Left ventricle myocardium inferior (tissue), 1 donor: ENCODE measurements around the gene TMEM209. TPM values are rescaled to one million over a fixed set of nuclear protein-coding genes. Genes with fewer than 3 reads are reported as not detected.
"Not testable (repeated sequence)": the region's sequence is repeated elsewhere in the genome, so short reads cannot be mapped to it uniquely, and the experiment has no call there.

Experiments used
- DNase-seq: peaks from one replicate; pipeline ENCODE4 v3.0.0-alpha.2; 2020
- H3K27ac ChIP-seq: fragments of 200-600 bp; replicated peaks from 2 replicates; pipeline ENCODE4 v1.8.0; 2021
- H3K27me3 ChIP-seq: fragments of 200-600 bp; 2 replicates; pipeline ENCODE4 v1.8.0; 2021; ENCODE audit warnings: low read depth
- H3K36me3 ChIP-seq: fragments of 200-600 bp; 2 replicates; pipeline ENCODE4 v1.8.0; 2021
- H3K4me1 ChIP-seq: fragments of 200-600 bp; 2 replicates; pipeline ENCODE4 v1.8.0; 2021
- H3K4me3 ChIP-seq: fragments of 200-600 bp; 2 replicates; pipeline ENCODE4 v1.8.0; 2021; ENCODE audit warnings: mild to moderate bottlenecking, moderate library complexity
- H3K9me3 ChIP-seq: fragments of 200-600 bp; replicated peaks from 2 replicates; pipeline ENCODE4 v1.8.0; 2021
- intact Hi-C: fragments of 100-400 bp; cut with micrococcal nuclease; formaldehyde crosslinking; loops from one replicate; pipeline ENCODE4 v1.11.0; 2022
- total RNA-seq: library from RNA; stranded (reverse); fragmentation: NEBNext Ultra II Directional; extraction: Animal tissue kit (Norgen Biotek cat#: 25700); gene quantifications from one replicate; pipeline ENCODE4 v1.2.1, GENCODE V29; 2021
- TF ChIP-seq, protein P1 (sequence below): fragments of 200-600 bp; IDR thresholded peaks from 2 replicates; pipeline ENCODE4 v1.8.0; 2021; ENCODE audit warnings: antibody characterized with exemption, mild to moderate bottlenecking, borderline replicate concordance
- donor health status: DM: no; HTN: yes; CAD: no; lungs with severe emphysema.

Gene TMEM209
- total RNA-seq, 1 donor from 2014 or later: 9.9 TPM

DNA sequence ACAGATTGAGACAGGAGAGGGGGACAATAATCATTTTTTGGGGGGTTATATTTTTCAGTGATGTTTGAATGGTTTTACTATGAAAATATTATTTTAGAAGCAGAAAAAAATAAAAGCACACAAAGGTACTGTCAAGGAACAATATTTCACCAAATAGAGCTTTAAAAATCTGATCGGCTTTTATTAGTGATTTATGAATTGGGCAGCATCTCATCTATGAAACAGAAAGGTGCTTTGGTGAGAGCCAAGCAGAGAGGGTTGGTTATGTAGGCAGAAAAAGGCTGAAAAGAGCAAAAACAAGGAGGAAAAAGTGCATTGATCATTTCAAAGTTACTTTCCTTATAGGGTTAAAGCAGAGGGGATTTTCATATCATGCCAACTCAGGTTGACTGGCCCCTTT is 35.0 kb upstream of the TMEM209 start:
- Histone ChIP-seq H3K27me3 (no peaks in the 10 kb centered on the region), H3K9me3 (no peaks in the 10 kb centered on the region), H3K4me3 (no peak overlapping the region), H3K36me3 (no peaks in the 10 kb centered on the region), H3K27ac (no peak overlapping the region), H3K4me1 (no peaks in the 10 kb centered on the region)
- intact Hi-C loops: no loop called here
- TF ChIP-seq, protein P1, sequence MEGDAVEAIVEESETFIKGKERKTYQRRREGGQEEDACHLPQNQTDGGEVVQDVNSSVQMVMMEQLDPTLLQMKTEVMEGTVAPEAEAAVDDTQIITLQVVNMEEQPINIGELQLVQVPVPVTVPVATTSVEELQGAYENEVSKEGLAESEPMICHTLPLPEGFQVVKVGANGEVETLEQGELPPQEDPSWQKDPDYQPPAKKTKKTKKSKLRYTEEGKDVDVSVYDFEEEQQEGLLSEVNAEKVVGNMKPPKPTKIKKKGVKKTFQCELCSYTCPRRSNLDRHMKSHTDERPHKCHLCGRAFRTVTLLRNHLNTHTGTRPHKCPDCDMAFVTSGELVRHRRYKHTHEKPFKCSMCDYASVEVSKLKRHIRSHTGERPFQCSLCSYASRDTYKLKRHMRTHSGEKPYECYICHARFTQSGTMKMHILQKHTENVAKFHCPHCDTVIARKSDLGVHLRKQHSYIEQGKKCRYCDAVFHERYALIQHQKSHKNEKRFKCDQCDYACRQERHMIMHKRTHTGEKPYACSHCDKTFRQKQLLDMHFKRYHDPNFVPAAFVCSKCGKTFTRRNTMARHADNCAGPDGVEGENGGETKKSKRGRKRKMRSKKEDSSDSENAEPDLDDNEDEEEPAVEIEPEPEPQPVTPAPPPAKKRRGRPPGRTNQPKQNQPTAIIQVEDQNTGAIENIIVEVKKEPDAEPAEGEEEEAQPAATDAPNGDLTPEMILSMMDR: no peak
- no peak for DNase-seq

DNA sequence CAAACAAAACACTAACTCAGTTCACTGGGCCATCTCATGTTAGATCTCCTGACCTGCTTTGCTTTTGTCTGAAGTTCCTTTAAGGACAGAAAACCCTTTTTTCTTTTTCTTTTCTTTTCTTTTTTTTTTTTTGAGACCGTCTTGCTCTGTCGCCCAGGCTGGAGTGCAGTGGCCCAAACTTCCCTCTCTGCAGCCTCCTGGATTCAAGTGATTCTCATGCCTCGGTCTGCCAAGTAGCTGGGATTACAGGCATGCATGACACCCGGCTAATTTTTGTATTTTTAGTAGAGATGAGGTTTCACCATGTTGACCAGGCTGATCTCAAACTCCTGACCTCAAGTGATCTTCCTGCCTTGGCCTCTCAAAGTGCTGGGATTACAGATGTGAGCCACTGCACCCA is 31.2 kb upstream of the TMEM209 start:
- H3K9me3 ChIP-seq, H3K36me3 ChIP-seq, H3K4me3 ChIP-seq, DNase-seq, H3K4me1 ChIP-seq, H3K27me3 ChIP-seq, H3K27ac ChIP-seq, intact Hi-C loops: not testable (repeated sequence)

DNA sequence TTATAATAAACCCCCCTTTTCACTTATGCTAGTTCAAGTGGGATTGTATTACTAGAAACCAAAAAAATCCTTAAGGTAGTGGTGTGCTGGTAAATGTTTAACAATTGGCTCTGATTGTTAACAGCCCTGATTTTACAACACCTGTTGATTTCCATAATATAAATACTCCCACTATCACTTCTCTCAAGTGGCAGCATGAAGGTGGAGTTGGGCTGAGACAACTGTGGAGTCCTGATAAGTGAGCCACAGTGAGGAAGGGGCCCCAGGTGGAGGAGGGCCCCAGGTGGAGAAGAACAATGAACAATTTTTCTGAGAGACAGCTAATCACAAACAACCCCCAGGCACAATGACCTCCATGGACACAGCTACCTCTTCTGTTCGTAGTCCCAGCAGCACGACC is 28.9 kb upstream of the TMEM209 start:
- intact Hi-C loops: no loop called here
- Histone ChIP-seq H3K27me3 (no peaks in the 10 kb centered on the region), H3K36me3 (no peaks in the 10 kb centered on the region), H3K4me3 (no peak overlapping the region), H3K27ac (no peak overlapping the region), H3K9me3 (no peaks in the 10 kb centered on the region), H3K4me1 (no peaks in the 10 kb centered on the region)
- TF ChIP-seq, protein P1: no peak
- DNase-seq: no peak

DNA sequence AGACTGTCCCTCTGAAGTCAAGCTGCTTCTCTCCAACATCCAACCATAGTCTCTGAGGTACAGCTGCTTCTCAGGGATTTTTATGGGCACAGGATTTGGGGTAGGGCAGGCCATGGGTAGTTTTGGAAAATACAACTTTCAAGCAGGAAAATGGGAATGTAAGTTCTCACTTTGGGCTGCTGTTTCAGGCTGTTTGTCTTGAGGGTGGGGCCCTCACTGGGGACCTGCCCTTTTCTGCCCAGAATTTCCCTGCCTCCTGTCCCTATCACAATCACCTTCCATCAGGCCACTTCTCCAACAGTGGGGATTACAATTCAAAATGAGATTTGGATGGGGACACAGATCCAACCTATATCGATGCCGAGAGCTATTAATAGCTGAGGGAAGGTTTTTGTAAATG is 27.0 kb upstream of the TMEM209 start:
- Histone ChIP-seq H3K4me1 (peaks cover 8% of the 10 kb centered on the region), H3K36me3 (no peaks in the 10 kb centered on the region), H3K4me3 (no peak overlapping the region), H3K27ac (no peak overlapping the region), H3K27me3 (no peaks in the 10 kb centered on the region), H3K9me3 (no peaks in the 10 kb centered on the region)
- TF ChIP-seq, protein P1: no peak
- DNase-seq: no peak
- intact Hi-C loops: no loop called here

GRCh38 chr7:130231792-130232191 is 26.6 kb upstream of the TMEM209 start:
- TF ChIP-seq, protein P1: no peak
- Histone ChIP-seq H3K27ac (no peak overlapping the region), H3K36me3 (no peaks in the 10 kb centered on the region), H3K4me3 (no peak overlapping the region), H3K4me1 (peaks cover 8% of the 10 kb centered on the region), H3K27me3 (no peaks in the 10 kb centered on the region), H3K9me3 (no peaks in the 10 kb centered on the region)
- no peak for DNase-seq
- intact Hi-C loops: no loop called here

DNA sequence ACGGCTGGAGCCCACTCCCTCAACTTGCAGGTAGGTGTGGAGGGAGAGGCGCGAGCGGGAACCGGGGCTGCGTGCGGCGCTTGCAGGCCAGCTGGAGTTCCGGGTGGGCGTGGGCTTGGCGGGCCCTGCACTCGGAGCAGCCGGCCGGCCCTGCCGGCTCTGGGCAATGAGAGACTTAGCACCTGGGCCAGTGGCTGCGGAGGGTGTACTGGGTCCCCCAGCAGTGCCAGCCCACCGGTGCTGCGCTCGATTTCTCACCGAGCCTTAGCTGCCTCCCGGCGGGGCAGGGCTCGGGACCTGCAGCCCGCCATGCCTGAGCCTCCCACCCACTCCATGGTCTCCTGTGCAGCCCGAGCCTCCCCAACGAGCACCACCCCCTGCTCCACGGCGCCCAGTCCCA is 24.8 kb upstream of the TMEM209 start:
- not testable (repeated sequence) for DNase-seq, H3K27ac ChIP-seq

More for the DNA sequence above, 24.8 kb upstream of the TMEM209 start:
- H3K36me3 ChIP-seq, H3K4me3 ChIP-seq, intact Hi-C loops, H3K9me3 ChIP-seq, H3K27me3 ChIP-seq, H3K4me1 ChIP-seq: not testable (repeated sequence)
